BLaER1 (cell line): ENCODE data around the gene CHST15.
"Not testable (repeated sequence)": the region's sequence is repeated elsewhere in the genome, so short reads cannot be mapped to it uniquely, and the experiment has no call there.

Experiments used
- H3K27ac ChIP-seq: shearing (Covaris generic); formaldehyde crosslinking; 2 replicates; pipeline ENCODE4 v1.8.1; 2022
- H3K27me3 ChIP-seq: shearing (Covaris generic); formaldehyde crosslinking; 2 replicates; pipeline ENCODE4 v1.8.1; 2022
- H3K36me3 ChIP-seq: shearing (Covaris generic); formaldehyde crosslinking; 2 replicates; pipeline ENCODE4 v1.8.1; 2022
- H3K4me1 ChIP-seq: shearing (Covaris generic); formaldehyde crosslinking; 2 replicates; pipeline ENCODE4 v1.8.1; 2022
- H3K4me2 ChIP-seq: shearing (Covaris generic); formaldehyde crosslinking; 2 replicates; pipeline ENCODE4 v1.8.1; 2022
- H3K4me3 ChIP-seq: shearing (Covaris generic); formaldehyde crosslinking; 2 replicates; pipeline ENCODE4 v1.8.1; 2022
- H3K9ac ChIP-seq: shearing (Covaris generic); formaldehyde crosslinking; 2 replicates; pipeline ENCODE4 v1.8.1; 2022
- H3K9me3 ChIP-seq: shearing (Covaris generic); formaldehyde crosslinking; 2 replicates; pipeline ENCODE4 v1.8.1; 2022
- H4K20me1 ChIP-seq: shearing (Covaris generic); formaldehyde crosslinking; 2 replicates; pipeline ENCODE4 v1.8.1; 2022
- Cebpa-rat ChIP-seq: shearing (Covaris generic); IDR thresholded peaks from 2 replicates; pipeline ENCODE4 v1.8.1; 2022

CHST15 gene

GRCh38 chr10:124041675-124042445, 51.5 kb downstream of the CHST15 start:
- no peak overlapping the region for H3K4me3 ChIP-seq
- no peaks in the 10 kb centered on the region for H3K27me3 ChIP-seq
- peaks cover 95% of the 10 kb centered on the region for H3K4me1 ChIP-seq
- H3K9me3 ChIP-seq = peaks cover 10% of the 10 kb centered on the region; the same call in 1 of the 2 replicates
- H3K27ac ChIP-seq = peak overlapping the region; percentile 72; the same call in 1 of the 2 replicates
- no peak for TF ChIP-seq Cebpa-rat
- peak overlapping the region; percentile 28; the same call in 1 of the 2 replicates for H3K9ac ChIP-seq
- H3K36me3 ChIP-seq = peaks cover 93% of the 10 kb centered on the region
- H3K4me2 ChIP-seq = peak overlapping the region; percentile 76; the same call in 1 of the 2 replicates
- H4K20me1 ChIP-seq = peaks cover 66% of the 10 kb centered on the region

- Histone ChIP-seq H3K9ac (0 out of 2 replicates have a peak overlapping the region, but pooled peaks have one; percentile 6), H3K4me1 (peaks cover 100% of the 10 kb centered on the region), H3K4me2 (peak overlapping the region; percentile 33), H4K20me1 (peaks cover 66% of the 10 kb centered on the region), H3K36me3 (peaks cover 90% of the 10 kb centered on the region), H3K4me3 (no peak overlapping the region), H3K27me3 (no peaks in the 10 kb centered on the region), H3K27ac (peak overlapping the region; percentile 37), H3K9me3 (no peaks in the 10 kb centered on the region)
- TF ChIP-seq Cebpa-rat = no peak
Observed at GRCh38 chr10:124040451-124041188, 52.8 kb downstream of the CHST15 start.

GRCh38 chr10:124039483-124040013, 53.9 kb downstream of the CHST15 start:
- H3K27me3 ChIP-seq = no peaks in the 10 kb centered on the region
- no peaks in the 10 kb centered on the region for H3K9me3 ChIP-seq
- peaks cover 66% of the 10 kb centered on the region for H4K20me1 ChIP-seq
- H3K27ac ChIP-seq = peak overlapping the region; percentile 57
- no peak overlapping the region for H3K4me3 ChIP-seq
- H3K4me2 ChIP-seq = peak overlapping the region; percentile 33
- peaks cover 96% of the 10 kb centered on the region for H3K4me1 ChIP-seq
- no peak overlapping the region for H3K9ac ChIP-seq
- H3K36me3 ChIP-seq = peaks cover 90% of the 10 kb centered on the region
- no peak for TF ChIP-seq Cebpa-rat

GRCh38 chr10:124037784-124038183, 55.6 kb downstream of the CHST15 start:
- Histone ChIP-seq H3K9me3 (no peaks in the 10 kb centered on the region), H4K20me1 (peaks cover 66% of the 10 kb centered on the region), H3K27me3 (no peaks in the 10 kb centered on the region), H3K4me3 (no peak overlapping the region), H3K4me2 (peak overlapping the region; percentile 83), H3K36me3 (peaks cover 97% of the 10 kb centered on the region), H3K27ac (peak overlapping the region; percentile 57; the same call in 1 of the 2 replicates), H3K9ac (0 out of 2 replicates have a peak overlapping the region, but pooled peaks have one; percentile 8), H3K4me1 (peaks cover 79% of the 10 kb centered on the region)
- TF ChIP-seq Cebpa-rat = no peak

- no peak for TF ChIP-seq Cebpa-rat
- peaks cover 97% of the 10 kb centered on the region for H3K36me3 ChIP-seq
Observed at GRCh38 chr10:124037286-124037685, 56.1 kb downstream of the CHST15 start.

GRCh38 chr10:124036746-124037145, 56.7 kb downstream of the CHST15 start:
- no peak for TF ChIP-seq Cebpa-rat
- H3K27ac ChIP-seq = peak overlapping the region; percentile 57; the same call in 1 of the 2 replicates
- no peaks in the 10 kb centered on the region for H3K9me3 ChIP-seq
- H3K9ac ChIP-seq = peak overlapping the region; percentile 51
- H3K4me2 ChIP-seq = peak overlapping the region; percentile 83
- H3K36me3 ChIP-seq = peaks cover 97% of the 10 kb centered on the region
- H4K20me1 ChIP-seq = peaks cover 66% of the 10 kb centered on the region
- no peak overlapping the region for H3K4me3 ChIP-seq
- peaks cover 68% of the 10 kb centered on the region for H3K4me1 ChIP-seq
- no peaks in the 10 kb centered on the region for H3K27me3 ChIP-seq

More at GRCh38 chr10:124037286-124037685, 56.1 kb downstream of the CHST15 start:
- no peaks in the 10 kb centered on the region for H3K27me3 ChIP-seq
- peak overlapping the region; percentile 51; the same call in 1 of the 2 replicates for H3K9ac ChIP-seq
- no peak overlapping the region for H3K4me3 ChIP-seq
- peaks cover 74% of the 10 kb centered on the region for H3K4me1 ChIP-seq
- no peaks in the 10 kb centered on the region for H3K9me3 ChIP-seq
- H3K4me2 ChIP-seq = peak overlapping the region; percentile 83
- peaks cover 66% of the 10 kb centered on the region for H4K20me1 ChIP-seq
- H3K27ac ChIP-seq = peak overlapping the region; percentile 57; the same call in 1 of the 2 replicates

GRCh38 chr10:124035928-124036558, 57.4 kb downstream of the CHST15 start:
- Histone ChIP-seq H3K4me1 (peaks cover 61% of the 10 kb centered on the region), H3K4me2 (peak overlapping the region; percentile 83), H4K20me1 (peaks cover 73% of the 10 kb centered on the region), H3K36me3 (peaks cover 97% of the 10 kb centered on the region), H3K27me3 (no peaks in the 10 kb centered on the region), H3K9ac (peak overlapping the region; percentile 51), H3K9me3 (no peaks in the 10 kb centered on the region), H3K4me3 (peak overlapping the region; percentile 38; the same call in 1 of the 2 replicates), H3K27ac (peak overlapping the region; percentile 57)
- TF ChIP-seq Cebpa-rat = no peak

- no peak for TF ChIP-seq Cebpa-rat
- Histone ChIP-seq H3K27me3 (no peaks in the 10 kb centered on the region), H3K36me3 (peaks cover 97% of the 10 kb centered on the region), H3K27ac (peak overlapping the region; percentile 57; the same call in 1 of the 2 replicates), H4K20me1 (peaks cover 79% of the 10 kb centered on the region), H3K4me2 (peak overlapping the region; percentile 83), H3K9me3 (no peaks in the 10 kb centered on the region), H3K4me1 (peaks cover 55% of the 10 kb centered on the region), H3K4me3 (no peak overlapping the region), H3K9ac (no peak overlapping the region)
Observed at GRCh38 chr10:124035306-124035927, 58.0 kb downstream of the CHST15 start.

- H3K27ac ChIP-seq, H3K4me3 ChIP-seq, H3K9me3 ChIP-seq, H3K9ac ChIP-seq, H3K27me3 ChIP-seq: not testable (repeated sequence)
- H3K36me3 ChIP-seq = peaks cover 97% of the 10 kb centered on the region
- H3K4me1 ChIP-seq = peaks cover 48% of the 10 kb centered on the region
- H3K4me2 ChIP-seq = peak overlapping the region; percentile 83
- H4K20me1 ChIP-seq = peaks cover 86% of the 10 kb centered on the region
Observed at GRCh38 chr10:124034576-124035305, 58.7 kb downstream of the CHST15 start.
